Activated CD4-positive, alpha-beta memory T cell treated with anti-CD3 and anti-CD28 coated beads, Interleukin-2, amount 10 ng/mL, durations not matched to agents 7 days and 5 days (primary cell): ENCODE data around the gene DMPK. TPM values are rescaled to one million over a fixed set of nuclear protein-coding genes. Genes with fewer than 3 reads are reported as not detected.

Experiments
- CTCF ChIA-PET: fragments of 350-600 bp; sonication (Branson Sonifier 250); formaldehyde crosslinking; loops from one replicate; lab custom pipeline; 2021; ENCODE audit warnings: antibody characterized with exemption, inconsistent platforms; lab: Charles Lee
- POLR2A ChIA-PET: fragments of 350-600 bp; sonication (Branson Sonifier 250); formaldehyde crosslinking; loops from one replicate; lab custom pipeline; 2021; ENCODE audit warnings: antibody characterized with exemption; lab: Charles Lee
- DNase-seq: peaks from one replicate; pipeline ENCODE4 v3.0.0-alpha.2; 2020
- H3K27ac Mint-ChIP-seq: one replicate; pipeline ENCODE4 v1.8.0; 2021; ENCODE audit warnings: mild to moderate bottlenecking, mixed read lengths
- H3K27me3 Mint-ChIP-seq: one replicate; pipeline ENCODE4 v1.8.0; 2021; ENCODE audit warnings: mixed read lengths
- H3K36me3 Mint-ChIP-seq: one replicate; pipeline ENCODE4 v1.8.0; 2021; ENCODE audit warnings: low read depth, mixed read lengths
- H3K4me1 Mint-ChIP-seq: one replicate; pipeline ENCODE4 v1.8.0; 2021; ENCODE audit warnings: mixed read lengths
- H3K4me3 Mint-ChIP-seq: one replicate; pipeline ENCODE4 v1.8.0; 2021; ENCODE audit warnings: mild to moderate bottlenecking, mixed read lengths
- H3K9me3 Mint-ChIP-seq: one replicate; pipeline ENCODE4 v1.8.0; 2021; ENCODE audit warnings: mixed read lengths
- total RNA-seq, 2 experiments: library from RNA; stranded (reverse); gene quantifications; one replicate each; pipeline ENCODE4 v1.2.3, GENCODE V29; 2021

Gene DMPK, protein sequence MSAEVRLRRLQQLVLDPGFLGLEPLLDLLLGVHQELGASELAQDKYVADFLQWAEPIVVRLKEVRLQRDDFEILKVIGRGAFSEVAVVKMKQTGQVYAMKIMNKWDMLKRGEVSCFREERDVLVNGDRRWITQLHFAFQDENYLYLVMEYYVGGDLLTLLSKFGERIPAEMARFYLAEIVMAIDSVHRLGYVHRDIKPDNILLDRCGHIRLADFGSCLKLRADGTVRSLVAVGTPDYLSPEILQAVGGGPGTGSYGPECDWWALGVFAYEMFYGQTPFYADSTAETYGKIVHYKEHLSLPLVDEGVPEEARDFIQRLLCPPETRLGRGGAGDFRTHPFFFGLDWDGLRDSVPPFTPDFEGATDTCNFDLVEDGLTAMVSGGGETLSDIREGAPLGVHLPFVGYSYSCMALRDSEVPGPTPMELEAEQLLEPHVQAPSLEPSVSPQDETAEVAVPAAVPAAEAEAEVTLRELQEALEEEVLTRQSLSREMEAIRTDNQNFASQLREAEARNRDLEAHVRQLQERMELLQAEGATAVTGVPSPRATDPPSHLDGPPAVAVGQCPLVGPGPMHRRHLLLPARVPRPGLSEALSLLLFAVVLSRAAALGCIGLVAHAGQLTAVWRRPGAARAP
- total RNA-seq = 10 to 100 TPM; 29.5 to 32.5 TPM

DNA sequence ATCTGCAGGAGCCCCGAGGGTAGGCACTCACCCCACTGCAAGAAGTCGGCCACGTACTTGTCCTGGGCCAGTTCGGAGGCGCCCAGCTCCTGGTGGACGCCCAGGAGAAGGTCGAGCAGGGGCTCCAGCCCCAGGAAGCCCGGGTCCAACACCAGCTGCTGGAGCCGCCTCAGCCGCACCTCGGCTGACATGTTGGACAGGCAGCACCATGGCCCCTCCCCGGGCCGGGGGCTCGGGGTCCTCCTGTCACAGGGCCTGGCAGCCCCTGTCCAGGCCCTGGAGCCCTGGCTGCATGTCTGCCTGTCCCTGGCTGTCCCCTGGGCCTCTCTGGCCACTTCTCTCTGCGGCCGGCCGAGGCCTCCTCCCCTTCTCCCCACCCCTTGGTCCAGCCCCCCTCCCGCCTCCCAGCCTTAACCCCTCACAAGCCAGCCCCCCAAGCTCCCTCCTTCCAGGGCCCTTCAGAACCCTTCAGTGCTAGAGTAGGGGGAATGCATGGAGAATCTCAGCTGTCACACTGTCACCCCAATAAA, at the start of gene DMPK:
Gene DMPK (minus strand): TSS at position 329 of the 530 bp plus-strand sequence. CDS start 138 bp downstream, at position 191.
- Mint-ChIP-seq H3K27me3 (peaks cover 8% of the 10 kb centered on the region), H3K4me1 (peaks cover 20% of the 10 kb centered on the region), H3K4me3 (no peak within 1 kb of the TSS), H3K27ac (no peak within 1 kb of the TSS), H3K36me3 (peaks cover 26% of the 10 kb centered on the region), H3K9me3 (no peaks in the 10 kb centered on the region)
- DNase-seq = no peak
- CTCF ChIA-PET = interaction anchor here (1.0 to 1.2 kb wide), 2 partner anchors 12 to 35 kb away, joined by 3 to 4 read pairs; no protein-coding TSS in a partner anchor
- POLR2A ChIA-PET = interaction anchor here (0.8 kb wide), 1 partner anchor 8 kb away, joined by 3 read pairs; no protein-coding TSS in a partner anchor

DNA sequence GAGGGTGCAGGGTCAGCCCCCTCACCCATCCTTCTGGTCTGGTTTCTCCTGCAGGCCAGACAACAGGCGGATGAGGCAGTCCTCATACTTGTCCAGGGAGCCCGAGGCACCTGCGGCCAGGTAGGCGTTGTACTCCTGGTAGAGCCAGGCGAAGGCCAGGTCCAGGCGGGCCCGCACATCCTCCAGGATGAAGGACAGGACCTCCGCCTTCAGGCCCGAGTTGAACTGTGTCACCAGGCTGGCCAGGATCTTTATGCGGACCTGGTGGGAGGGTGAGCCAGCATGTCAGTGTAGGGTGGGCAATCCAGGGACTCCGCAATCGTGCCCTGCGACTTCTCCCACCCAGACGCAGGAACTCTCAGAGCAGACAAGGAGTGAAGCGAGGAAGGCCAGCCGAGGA, 46.7 kb upstream of the DMPK start:
- Mint-ChIP-seq H3K27ac (no peak overlapping the region), H3K4me1 (peaks cover 3% of the 10 kb centered on the region), H3K9me3 (no peaks in the 10 kb centered on the region), H3K27me3 (no peaks in the 10 kb centered on the region), H3K4me3 (no peak overlapping the region), H3K36me3 (peaks cover 62% of the 10 kb centered on the region)
- CTCF ChIA-PET = no interaction called here
- POLR2A ChIA-PET = no interaction called here
- DNase-seq = no peak

DNA sequence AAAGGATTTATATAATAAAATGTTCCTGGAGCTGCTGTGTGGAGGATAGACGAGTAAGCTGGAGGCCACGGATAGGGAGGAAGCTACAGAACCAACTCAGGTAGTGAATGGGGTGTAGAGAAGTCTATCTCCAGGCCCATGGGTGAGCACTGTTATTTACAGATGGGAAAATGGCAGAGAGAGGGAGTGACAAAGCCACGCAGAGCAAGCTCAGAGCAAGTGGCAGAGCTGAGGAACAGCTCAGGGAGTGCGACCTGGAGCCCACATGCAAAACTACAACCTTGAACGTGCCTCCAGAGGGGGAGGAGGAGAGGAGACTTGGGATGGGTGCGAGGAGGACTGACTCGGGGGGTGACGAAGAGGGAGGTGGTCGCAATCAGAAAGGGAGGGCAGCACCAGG, 46.2 kb upstream of the DMPK start:
- CTCF ChIA-PET = no interaction called here

DNA sequence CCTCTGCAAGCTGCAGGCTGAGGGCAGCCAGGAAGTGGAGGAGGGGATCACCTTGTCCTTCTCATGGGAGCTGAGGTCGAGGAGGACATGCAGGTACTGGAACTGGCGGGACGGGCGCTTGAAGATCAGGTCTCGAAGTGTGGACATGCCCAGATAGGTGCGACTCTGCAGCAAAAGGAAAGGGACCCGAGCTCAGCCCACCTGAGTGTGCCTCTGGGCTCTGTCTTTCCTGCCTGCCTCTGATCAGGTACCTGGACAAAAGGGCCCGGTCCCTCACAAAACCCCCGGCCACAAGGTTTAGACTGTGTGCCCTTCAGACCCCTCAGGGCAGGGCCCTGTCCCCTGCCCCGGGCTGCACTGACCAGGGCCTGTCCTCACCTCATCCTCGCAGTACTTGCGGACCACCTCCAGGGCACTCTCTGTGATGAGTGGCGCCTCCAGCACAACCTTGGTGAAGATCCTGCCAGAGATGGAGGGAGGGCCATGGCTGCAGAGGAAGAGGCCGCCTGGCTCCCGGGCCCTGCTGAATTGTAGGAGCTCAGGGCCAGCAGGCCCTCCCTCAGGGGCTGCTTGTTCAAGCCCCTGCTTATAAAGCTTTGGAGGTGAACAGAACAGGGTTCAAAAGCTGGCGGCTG, 45.3 kb upstream of the DMPK start:
- POLR2A ChIA-PET = no interaction called here
- Mint-ChIP-seq H3K9me3 (no peaks in the 10 kb centered on the region), H3K27ac (no peak overlapping the region), H3K36me3 (peaks cover 67% of the 10 kb centered on the region), H3K27me3 (no peaks in the 10 kb centered on the region), H3K4me1 (peaks cover 3% of the 10 kb centered on the region), H3K4me3 (no peak overlapping the region)
- no peak for DNase-seq
- CTCF ChIA-PET = no interaction called here

More for the DNA sequence above, 46.2 kb upstream of the DMPK start:
- Mint-ChIP-seq H3K27me3 (no peaks in the 10 kb centered on the region), H3K4me1 (peaks cover 3% of the 10 kb centered on the region), H3K4me3 (no peak overlapping the region), H3K36me3 (peaks cover 64% of the 10 kb centered on the region), H3K9me3 (no peaks in the 10 kb centered on the region), H3K27ac (no peak overlapping the region)
- POLR2A ChIA-PET = interaction anchor here (0.7 kb wide), 1 partner anchor 102 kb away, joined by 3 read pairs; no protein-coding TSS in a partner anchor
- DNase-seq = no peak

DNA sequence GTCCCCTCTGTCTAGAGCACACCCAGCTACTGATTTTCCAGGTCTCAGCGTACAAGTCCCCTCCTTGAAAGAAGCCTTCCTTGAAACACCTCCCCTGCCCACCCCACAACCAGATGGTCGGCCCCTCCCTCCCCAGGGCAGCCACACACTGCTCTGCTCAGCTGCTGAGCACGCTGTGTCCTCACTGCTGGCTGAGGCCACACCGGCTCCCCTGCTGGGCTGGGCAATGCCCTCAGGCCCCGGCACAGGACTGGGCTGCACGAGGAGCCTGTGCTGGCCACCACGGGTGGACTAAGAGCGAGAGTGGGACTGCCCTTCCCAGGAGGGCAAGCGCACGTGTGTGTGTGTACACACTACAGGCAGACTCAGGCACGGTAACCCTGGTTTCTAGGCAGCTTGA, 44.6 kb upstream of the DMPK start:
- POLR2A ChIA-PET = interaction anchor here (1.4 kb wide), 1 partner anchor 16 kb away, joined by 3 read pairs; no protein-coding TSS in a partner anchor
- DNase-seq = no peak
- Mint-ChIP-seq H3K36me3 (peaks cover 61% of the 10 kb centered on the region), H3K4me3 (no peak overlapping the region), H3K4me1 (peaks cover 3% of the 10 kb centered on the region), H3K9me3 (no peaks in the 10 kb centered on the region), H3K27me3 (no peaks in the 10 kb centered on the region), H3K27ac (no peak overlapping the region)
- CTCF ChIA-PET = interaction anchor here (1.0 kb wide), 1 partner anchor 10 kb away, joined by 3 read pairs; no protein-coding TSS in a partner anchor

DNA sequence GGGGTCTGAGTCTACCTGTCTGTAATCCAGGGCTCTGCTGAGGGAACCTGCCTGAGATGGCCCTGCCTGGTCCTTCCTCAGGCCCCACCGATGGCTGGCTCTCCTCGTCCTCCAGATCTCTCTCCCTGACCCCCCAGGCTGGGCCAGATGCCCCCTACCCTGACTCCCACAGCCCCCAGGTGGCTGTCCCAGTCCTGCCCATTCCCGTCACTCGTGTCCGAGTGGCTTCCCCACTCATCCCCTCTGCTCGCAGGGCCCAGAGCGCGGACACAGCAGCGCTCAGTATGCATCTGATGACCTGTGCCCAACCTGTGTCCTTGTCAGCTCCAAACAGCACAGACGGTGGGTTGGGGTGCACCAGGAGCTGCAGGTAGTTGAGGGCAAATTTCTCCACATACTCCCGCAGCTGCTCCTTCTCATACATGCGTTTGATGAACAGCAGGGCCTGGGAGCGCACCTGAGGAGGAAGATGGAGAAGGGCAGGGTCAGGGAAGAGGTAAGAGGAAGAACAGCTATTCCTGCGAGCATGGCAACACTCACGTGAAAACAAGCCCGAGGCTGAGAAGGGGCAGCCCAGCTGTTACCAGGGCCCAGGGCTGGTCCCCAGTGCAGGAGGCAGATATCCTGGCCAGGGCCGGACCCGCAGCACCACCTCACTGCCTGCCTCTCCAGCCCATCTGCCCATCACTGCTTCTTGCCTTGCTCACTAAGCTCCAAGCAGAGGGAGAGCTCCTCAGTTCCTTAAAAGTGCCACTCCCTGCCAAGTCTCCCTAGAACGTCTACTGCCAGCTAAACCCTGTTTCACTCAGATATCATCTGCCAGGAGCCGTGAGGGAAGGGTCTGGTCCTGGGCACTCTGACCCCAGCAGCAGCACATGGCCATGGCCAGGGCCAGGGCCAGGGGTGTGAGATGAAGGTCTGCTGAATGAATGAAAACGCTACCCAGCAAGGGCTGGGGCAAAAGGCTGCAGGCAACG, 43.9 kb upstream of the DMPK start:
- no peak for DNase-seq
- peaks cover 57% of the 10 kb centered on the region for H3K36me3 Mint-ChIP-seq
- ChIA-PET CTCF (interaction anchor here (1.0 kb wide), 2 partner anchors 9 kb away, joined by 3 to 4 read pairs; no protein-coding TSS in a partner anchor), POLR2A (interaction anchor here (1.4 kb wide), 1 partner anchor 17 kb away, joined by 3 read pairs; no protein-coding TSS in a partner anchor)
- no peaks in the 10 kb centered on the region for H3K9me3 Mint-ChIP-seq
- H3K27ac Mint-ChIP-seq = no peak overlapping the region
- no peak overlapping the region for H3K4me3 Mint-ChIP-seq
- no peaks in the 10 kb centered on the region for H3K27me3 Mint-ChIP-seq
- peaks cover 3% of the 10 kb centered on the region for H3K4me1 Mint-ChIP-seq

DNA sequence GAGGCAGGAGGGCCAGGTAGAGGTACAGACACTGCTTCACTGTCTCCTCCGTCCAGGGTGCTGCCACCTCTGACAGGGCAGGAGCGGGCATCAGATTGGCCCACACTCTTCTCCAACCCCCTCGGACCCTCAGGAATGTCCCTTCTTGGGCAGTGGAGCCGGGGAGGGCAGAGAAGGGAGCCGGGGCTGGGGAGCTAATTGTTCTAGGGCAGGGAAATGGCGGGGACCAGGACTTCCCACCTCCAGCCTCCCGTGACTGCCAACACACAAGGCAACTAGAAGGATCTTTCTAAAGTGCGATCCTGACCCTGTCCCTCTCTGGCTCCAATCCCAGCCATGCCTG, 42.9 kb upstream of the DMPK start:
- CTCF ChIA-PET = interaction anchor here (1.0 kb wide), 1 partner anchor 8 kb away, joined by 4 read pairs; no protein-coding TSS in a partner anchor
- H3K36me3 Mint-ChIP-seq = peaks cover 55% of the 10 kb centered on the region
- peaks cover 1% of the 10 kb centered on the region for H3K4me1 Mint-ChIP-seq
- H3K27ac Mint-ChIP-seq = no peak overlapping the region
- H3K4me3 Mint-ChIP-seq = no peak overlapping the region
- no peaks in the 10 kb centered on the region for H3K9me3 Mint-ChIP-seq
- POLR2A ChIA-PET = no interaction called here
- DNase-seq = no peak
- no peaks in the 10 kb centered on the region for H3K27me3 Mint-ChIP-seq

DNA sequence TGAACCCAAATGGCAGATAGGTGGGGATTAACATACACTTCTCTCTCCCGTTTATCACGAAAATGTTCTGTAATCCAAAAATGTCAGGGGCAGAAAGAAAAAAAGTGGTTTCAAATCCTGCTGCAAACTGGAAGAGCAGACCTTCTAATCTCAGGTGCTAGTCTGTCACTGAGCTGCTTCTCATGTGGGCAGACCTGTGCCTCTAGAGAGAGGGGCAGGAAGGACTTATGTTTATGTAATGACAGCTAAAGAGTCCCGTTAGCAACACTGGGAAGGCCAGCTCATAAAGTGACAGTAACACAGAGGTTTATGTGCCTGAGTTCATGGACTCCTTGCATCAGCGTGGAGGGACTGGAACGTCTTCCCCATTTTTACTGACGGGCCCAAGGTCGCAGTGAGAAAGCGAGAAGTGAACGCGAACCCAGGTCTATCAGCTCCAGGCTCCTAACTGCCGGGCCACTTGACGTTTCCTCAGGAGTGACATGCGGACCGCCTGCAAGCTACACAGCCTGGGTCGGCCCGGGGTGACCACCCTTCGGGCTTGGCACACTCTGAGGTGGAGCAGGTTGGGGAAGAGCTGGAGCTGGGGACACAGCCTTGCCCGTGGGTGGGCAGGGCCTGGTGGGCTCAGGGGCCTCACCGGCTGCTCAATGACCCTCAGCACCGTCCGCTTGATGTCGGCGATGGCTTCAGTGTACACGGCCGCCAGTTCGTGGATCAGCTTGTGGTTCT, 42.4 kb upstream of the DMPK start:
- Mint-ChIP-seq H3K27me3 (no peaks in the 10 kb centered on the region), H3K9me3 (no peaks in the 10 kb centered on the region), H3K36me3 (peaks cover 55% of the 10 kb centered on the region), H3K27ac (no peak overlapping the region), H3K4me1 (no peaks in the 10 kb centered on the region), H3K4me3 (no peak overlapping the region)
- ChIA-PET CTCF (interaction anchor here (1.0 kb wide), 1 partner anchor 8 kb away, joined by 4 read pairs; no protein-coding TSS in a partner anchor), POLR2A (no interaction called here)
- no peak for DNase-seq

DNA sequence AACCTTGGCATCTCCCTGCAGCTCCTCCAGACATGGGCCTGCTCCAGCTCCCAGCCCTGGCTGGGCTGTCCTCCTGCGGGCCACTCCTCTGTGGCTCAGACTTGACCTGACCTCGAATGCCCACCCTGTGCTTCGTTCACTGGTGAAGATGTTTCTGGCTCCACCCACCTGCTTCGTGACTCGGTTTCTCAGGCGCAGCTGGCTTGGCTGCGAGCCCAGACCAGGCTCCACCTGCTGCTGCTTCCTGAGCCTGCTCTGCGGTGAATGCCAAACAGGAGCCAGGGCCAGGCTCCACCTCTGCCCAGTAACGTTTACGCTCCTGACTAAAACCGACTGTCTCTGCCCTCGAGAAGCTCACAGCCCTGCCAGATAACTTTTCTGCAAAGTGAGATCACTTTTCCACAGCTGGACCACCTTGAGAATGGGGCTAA, 41.8 kb upstream of the DMPK start:
- no peak for DNase-seq
- Mint-ChIP-seq H3K27me3 (no peaks in the 10 kb centered on the region), H3K4me1 (no peaks in the 10 kb centered on the region), H3K27ac (no peak overlapping the region), H3K9me3 (no peaks in the 10 kb centered on the region), H3K4me3 (no peak overlapping the region), H3K36me3 (peaks cover 51% of the 10 kb centered on the region)
- ChIA-PET CTCF (no interaction called here), POLR2A (no interaction called here)

DNA sequence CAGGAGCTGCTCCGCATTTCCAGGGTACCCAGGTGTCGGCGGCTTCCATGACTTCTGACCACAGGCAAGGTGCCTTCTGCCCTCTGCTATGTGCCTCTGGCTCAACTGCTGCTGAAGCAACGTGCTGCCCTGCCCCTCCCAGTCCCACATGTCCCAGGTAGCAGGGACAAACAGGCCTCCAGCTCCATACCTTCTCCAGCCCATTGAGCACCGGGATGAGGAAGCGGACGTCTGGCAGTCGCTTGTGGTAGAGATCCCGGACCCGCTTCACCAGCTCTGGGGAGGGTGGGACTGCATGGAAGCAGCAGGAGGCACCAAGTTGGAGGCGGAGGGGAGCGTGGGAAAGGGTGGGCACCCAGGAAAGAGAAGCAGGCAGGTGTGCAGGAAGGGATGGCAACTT, 40.9 kb upstream of the DMPK start:
- CTCF ChIA-PET = no interaction called here
- H3K4me3 Mint-ChIP-seq = no peak overlapping the region
- H3K27me3 Mint-ChIP-seq = no peaks in the 10 kb centered on the region
- no peak for DNase-seq
- H3K9me3 Mint-ChIP-seq = no peaks in the 10 kb centered on the region
- no peaks in the 10 kb centered on the region for H3K4me1 Mint-ChIP-seq
- peaks cover 42% of the 10 kb centered on the region for H3K36me3 Mint-ChIP-seq
- POLR2A ChIA-PET = interaction anchor here (0.7 kb wide), 1 partner anchor 30 kb away, joined by 3 read pairs; no protein-coding TSS in a partner anchor
- H3K27ac Mint-ChIP-seq = no peak overlapping the region

DNA sequence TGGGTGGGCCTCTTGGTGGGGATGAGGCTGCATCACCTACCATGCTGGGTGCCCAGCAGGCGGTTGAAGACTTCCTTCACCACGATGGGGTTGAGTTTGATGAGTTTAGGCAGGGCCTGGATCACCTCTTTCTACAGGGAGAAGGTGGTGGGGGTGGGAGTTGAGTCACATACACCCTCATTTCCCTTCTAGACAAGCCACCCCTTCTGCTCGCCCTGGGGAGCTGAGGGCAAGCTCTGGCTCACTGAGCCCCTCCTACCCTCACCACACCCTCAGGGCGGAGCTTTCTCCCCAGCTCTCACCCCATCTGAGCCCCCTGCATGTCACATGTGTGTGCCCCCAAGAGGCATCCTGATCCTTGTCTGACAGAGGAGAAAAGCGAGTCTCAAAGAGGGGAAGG, 40.4 kb upstream of the DMPK start:
- Mint-ChIP-seq H3K4me1 (no peaks in the 10 kb centered on the region), H3K27ac (no peak overlapping the region), H3K27me3 (no peaks in the 10 kb centered on the region), H3K9me3 (no peaks in the 10 kb centered on the region), H3K36me3 (peaks cover 39% of the 10 kb centered on the region), H3K4me3 (no peak overlapping the region)
- ChIA-PET POLR2A (no interaction called here), CTCF (no interaction called here)
- no peak for DNase-seq
